Parathyroid adenoma (tissue), 2 donors: ENCODE measurements around the gene ROBO1.

Source experiments
- H2AFZ ChIP-seq: fragments of 300-600 bp; sonication (generic); one replicate; pipeline ENCODE4 v1.7.0; 2017; ENCODE audit warnings: antibody characterized with exemption, mild to moderate bottlenecking
- H3K27ac ChIP-seq: fragments of 300-600 bp; sonication (generic); one replicate; pipeline ENCODE4 v1.7.0; 2017
- H3K27me3 ChIP-seq: fragments of 300-600 bp; sonication (generic); one replicate; pipeline ENCODE4 v1.7.0; 2017; ENCODE audit warnings: low read length; ENCODE audit not compliant: control insufficient read depth, insufficient read depth
- H3K36me3 ChIP-seq: fragments of 300-600 bp; sonication (generic); one replicate; pipeline ENCODE4 v1.7.0; 2017; ENCODE audit warnings: low read length; ENCODE audit not compliant: control insufficient read depth, insufficient read depth
- H3K4me1 ChIP-seq: fragments of 300-600 bp; sonication (generic); one replicate; pipeline ENCODE4 v1.7.0; 2017; ENCODE audit warnings: control low read depth
- H3K4me2 ChIP-seq: fragments of 300-600 bp; sonication (generic); one replicate; pipeline ENCODE4 v1.7.0; 2017; ENCODE audit warnings: low read length
- H3K4me3 ChIP-seq: fragments of 300-600 bp; sonication (generic); one replicate; pipeline ENCODE4 v1.7.0; 2017; ENCODE audit warnings: low read depth, low read length
- H3K79me2 ChIP-seq: fragments of 300-600 bp; sonication (generic); one replicate; pipeline ENCODE4 v1.7.0; 2017; ENCODE audit warnings: control low read depth
- H3K9ac ChIP-seq: fragments of 300-600 bp; sonication (generic); one replicate; pipeline ENCODE4 v1.7.0; 2017; ENCODE audit warnings: mild to moderate bottlenecking
- H3K9me3 ChIP-seq: fragments of 300-600 bp; sonication (generic); one replicate; pipeline ENCODE4 v1.7.0; 2017; ENCODE audit warnings: low read length; ENCODE audit not compliant: control insufficient read depth
- CTCF ChIP-seq: fragments of 300-600 bp; sonication (generic); IDR thresholded peaks from one replicate; pipeline ENCODE4 v1.7.0; 2017; ENCODE audit warnings: antibody characterized with exemption, mild to moderate bottlenecking
- donor health status: primary hyperparathyroidism.

ROBO1 gene

DNA sequence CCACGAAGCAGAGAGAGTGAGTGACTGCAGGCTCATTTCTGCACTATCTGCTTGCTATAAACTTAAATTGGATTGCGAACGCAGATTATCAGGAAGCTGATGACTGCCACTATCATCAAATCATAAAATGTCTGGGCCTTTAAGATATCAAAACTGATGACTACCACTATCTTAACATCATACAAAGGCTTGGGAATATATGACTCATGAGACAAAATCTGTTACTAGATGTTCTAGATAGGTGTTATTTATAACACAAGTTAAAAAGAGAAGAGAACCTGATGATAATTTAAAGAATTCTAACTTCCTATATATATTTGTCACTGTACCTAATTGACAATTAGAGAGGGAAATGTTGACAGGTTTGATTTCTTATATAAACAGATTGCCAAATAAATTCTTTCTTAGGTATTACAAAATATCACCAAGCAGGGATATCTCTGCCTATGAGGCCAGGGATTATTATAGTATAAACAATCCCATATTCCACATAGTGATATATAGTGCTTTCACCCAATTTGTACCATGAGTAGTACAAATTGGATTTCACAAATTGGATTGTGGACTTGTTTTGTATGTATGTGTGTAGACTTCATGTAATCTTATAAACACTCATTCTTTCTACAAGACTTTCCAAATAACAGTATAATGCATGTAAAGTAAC lies 1157.2 kb downstream of the ROBO1 start:
- Histone ChIP-seq H3K4me2 (no peak overlapping the region), H3K79me2 (no peaks in the 10 kb centered on the region), H3K27ac (no peak overlapping the region), H3K9ac (no peak overlapping the region), H3K27me3 (no peaks in the 10 kb centered on the region), H2AFZ (no peak overlapping the region), H3K9me3 (no peaks in the 10 kb centered on the region), H3K36me3 (no peaks in the 10 kb centered on the region), H3K4me1 (peaks cover 3% of the 10 kb centered on the region), H3K4me3 (no peak overlapping the region)
- TF ChIP-seq CTCF = no peak

DNA sequence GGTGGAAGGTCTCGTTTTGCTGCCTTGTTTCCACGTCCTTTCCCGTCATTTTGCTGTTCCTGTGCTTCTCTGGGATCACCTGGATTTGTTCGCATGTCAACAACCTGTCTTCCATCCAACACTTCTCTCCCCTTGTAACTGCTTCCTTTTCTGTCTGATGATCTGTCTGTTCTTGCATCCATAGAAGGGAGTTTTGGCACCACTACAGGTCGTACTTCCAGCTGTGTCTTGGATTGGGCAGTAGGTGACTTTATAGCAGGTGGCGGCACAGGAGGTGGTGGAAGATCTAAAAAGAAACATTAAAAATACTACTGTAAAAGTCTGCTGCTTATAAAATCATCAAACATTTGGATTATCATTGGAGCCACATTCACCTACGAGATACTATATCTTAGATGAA lies 1161.0 kb downstream of the ROBO1 start:
- H3K4me3 ChIP-seq = no peak overlapping the region
- H3K36me3 ChIP-seq = no peaks in the 10 kb centered on the region
- no peak overlapping the region for H3K4me2 ChIP-seq
- H3K9ac ChIP-seq = no peak overlapping the region
- H3K27me3 ChIP-seq = no peaks in the 10 kb centered on the region
- H3K27ac ChIP-seq = no peak overlapping the region
- no peaks in the 10 kb centered on the region for H3K9me3 ChIP-seq
- no peaks in the 10 kb centered on the region for H3K79me2 ChIP-seq
- no peak overlapping the region for H2AFZ ChIP-seq
- no peak for TF ChIP-seq CTCF
- H3K4me1 ChIP-seq = no peaks in the 10 kb centered on the region

- Histone ChIP-seq H3K9ac (no peak overlapping the region), H3K36me3 (no peaks in the 10 kb centered on the region), H3K79me2 (no peaks in the 10 kb centered on the region), H3K4me1 (no peaks in the 10 kb centered on the region), H3K4me3 (no peak overlapping the region), H3K4me2 (no peak overlapping the region), H3K27ac (no peak overlapping the region), H3K27me3 (no peaks in the 10 kb centered on the region), H2AFZ (no peak overlapping the region), H3K9me3 (no peaks in the 10 kb centered on the region)
- no peak for TF ChIP-seq CTCF
Observed at GRCh38 chr3:78605178-78605577, 1162.6 kb downstream of the ROBO1 start.

DNA sequence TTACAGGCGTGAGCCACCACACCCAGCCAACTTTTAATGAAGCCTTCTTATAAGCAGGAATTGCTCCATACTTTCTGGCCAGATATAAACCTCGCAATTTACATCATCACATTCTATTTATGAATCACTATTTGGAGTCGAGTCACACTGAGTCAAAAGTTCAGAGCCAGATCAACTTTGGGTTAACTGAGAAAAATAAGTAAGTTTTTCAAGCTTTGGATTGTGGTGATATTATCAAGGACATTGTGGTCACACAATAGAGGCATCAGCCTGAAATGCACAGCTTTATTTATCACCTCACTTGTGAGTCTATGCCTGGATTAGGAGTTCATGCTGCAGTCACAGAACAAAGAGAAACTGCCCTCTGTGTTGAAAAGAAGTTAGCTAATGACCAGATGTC lies 1163.5 kb downstream of the ROBO1 start:
- no peaks in the 10 kb centered on the region for H3K9me3 ChIP-seq

More for the DNA sequence above, 1163.5 kb downstream of the ROBO1 start:
- no peaks in the 10 kb centered on the region for H3K79me2 ChIP-seq
- H3K4me2 ChIP-seq = no peak overlapping the region
- no peaks in the 10 kb centered on the region for H3K4me1 ChIP-seq
- no peak overlapping the region for H3K27ac ChIP-seq
- H2AFZ ChIP-seq = no peak overlapping the region
- no peaks in the 10 kb centered on the region for H3K27me3 ChIP-seq
- H3K9ac ChIP-seq = no peak overlapping the region
- H3K4me3 ChIP-seq = no peak overlapping the region
- no peaks in the 10 kb centered on the region for H3K36me3 ChIP-seq
- TF ChIP-seq CTCF = no peak
